Right lobe of liver (tissue), 4 donors: ENCODE results near the gene MESP2.

Experiments used
- POLR2A ChIP-seq: fragments of 450-650 bp; IDR thresholded peaks from one replicate; pipeline ENCODE4 v1.6.1; 2017; ENCODE audit warnings: antibody characterized with exemption, mild to moderate bottlenecking
- TF ChIP-seq, protein P1 (sequence below), 4 donors: fragments of 200-600 bp in 3 of 4; fragments of 450-650 bp in 1 of 4; IDR thresholded peaks; one replicate each; pipeline versions ENCODE4 v1.5.1 to v1.8.0; 2016 to 2022; ENCODE audit warnings: antibody characterized with exemption in 4 of 4, mild to moderate bottlenecking in 2 of 4
- donor health status: DM: no; HTN: no; CAD: no.
- donor health status: DM: no; HTN: no; CAD: no.
- donor health status: DM: no; HTN: yes; CAD: no.

- TF ChIP-seq, protein P1, sequence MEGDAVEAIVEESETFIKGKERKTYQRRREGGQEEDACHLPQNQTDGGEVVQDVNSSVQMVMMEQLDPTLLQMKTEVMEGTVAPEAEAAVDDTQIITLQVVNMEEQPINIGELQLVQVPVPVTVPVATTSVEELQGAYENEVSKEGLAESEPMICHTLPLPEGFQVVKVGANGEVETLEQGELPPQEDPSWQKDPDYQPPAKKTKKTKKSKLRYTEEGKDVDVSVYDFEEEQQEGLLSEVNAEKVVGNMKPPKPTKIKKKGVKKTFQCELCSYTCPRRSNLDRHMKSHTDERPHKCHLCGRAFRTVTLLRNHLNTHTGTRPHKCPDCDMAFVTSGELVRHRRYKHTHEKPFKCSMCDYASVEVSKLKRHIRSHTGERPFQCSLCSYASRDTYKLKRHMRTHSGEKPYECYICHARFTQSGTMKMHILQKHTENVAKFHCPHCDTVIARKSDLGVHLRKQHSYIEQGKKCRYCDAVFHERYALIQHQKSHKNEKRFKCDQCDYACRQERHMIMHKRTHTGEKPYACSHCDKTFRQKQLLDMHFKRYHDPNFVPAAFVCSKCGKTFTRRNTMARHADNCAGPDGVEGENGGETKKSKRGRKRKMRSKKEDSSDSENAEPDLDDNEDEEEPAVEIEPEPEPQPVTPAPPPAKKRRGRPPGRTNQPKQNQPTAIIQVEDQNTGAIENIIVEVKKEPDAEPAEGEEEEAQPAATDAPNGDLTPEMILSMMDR (IDR thresholded peaks at IDR 0.05) = no peak
- TF ChIP-seq POLR2A = no peak
Measured at GRCh38 chr15:89808160-89808870, 32.2 kb downstream of the MESP2 start.
